ENCODE results near the gene PSME4. TPM values are rescaled to one million over a fixed set of nuclear protein-coding genes. Genes with fewer than 3 reads are reported as not detected.
A peak's percentile ranks its signal among the peaks of the same experiment; 100 is the strongest.

The PSME4 gene
- 18.9 and 40.9 TPM in 2 replicates for total RNA-seq (2014; rRNA removed; shearing (Covaris generic))

GRCh38 chr2:53970724-53971602, at the start of gene PSME4:
TSS of gene PSME4 (minus strand) at chr2:53970993. CDS start at chr2:53970784, 209 bp downstream.
- peak; percentile 85 for DNase-seq (ENCODE audit: low read depth)

GRCh38 chr2:54015798-54016699, 45.3 kb upstream of the PSME4 start:
- no peak for DNase-seq (ENCODE audit: low read depth)

DNA sequence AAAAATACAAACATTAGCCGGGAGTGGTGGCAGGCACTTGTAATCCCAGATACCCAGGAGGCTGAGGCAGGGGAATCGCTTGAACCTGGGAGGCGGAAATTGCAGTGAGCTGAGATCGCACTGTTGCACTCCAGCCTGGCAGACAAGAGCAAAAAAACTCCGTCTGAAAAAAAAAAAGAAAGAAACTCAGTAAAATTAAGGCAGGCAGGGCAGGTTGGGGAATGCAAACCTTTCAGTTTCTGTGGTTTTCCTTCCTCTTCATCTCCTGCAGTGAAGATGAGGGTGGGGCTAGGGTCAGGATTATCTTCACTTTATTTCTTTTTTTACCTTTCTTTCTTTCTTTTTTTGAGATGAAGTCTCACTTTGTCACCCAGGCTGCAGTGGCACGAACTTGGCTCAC, 43.2 kb upstream of the PSME4 start:
- DNase-seq (ENCODE audit: low read depth): no peak

DNA sequence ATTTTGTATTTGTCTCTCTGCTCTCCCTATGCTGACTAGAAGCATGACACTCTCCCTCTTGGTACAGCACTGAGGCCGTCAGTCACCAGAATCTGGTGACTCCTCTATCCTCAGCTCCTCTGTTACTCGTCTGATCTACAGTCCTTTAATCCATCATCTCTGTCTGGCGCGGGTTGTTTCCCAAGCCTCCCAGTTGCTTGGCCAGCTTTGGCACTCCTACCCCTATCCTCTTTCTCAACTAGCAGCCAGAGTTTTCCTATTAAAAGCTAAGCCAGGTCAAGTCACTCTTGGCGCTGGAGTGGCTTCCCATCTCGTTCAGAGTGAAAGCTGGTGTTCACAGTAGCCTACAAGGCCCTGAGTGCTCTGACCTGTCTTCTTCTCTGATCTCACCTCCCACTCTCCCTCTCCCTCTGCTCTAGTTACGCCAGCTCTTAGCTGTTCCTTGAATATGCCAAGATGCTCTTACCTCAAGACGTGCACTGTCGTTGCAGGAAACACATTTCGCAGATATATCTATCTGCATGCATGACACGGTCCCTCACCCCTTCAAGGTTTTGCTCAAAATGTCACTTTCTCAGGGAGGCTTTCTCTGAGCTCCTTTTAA, 41.8 kb upstream of the PSME4 start:
- DNase-seq (ENCODE audit: low read depth): no peak

DNA sequence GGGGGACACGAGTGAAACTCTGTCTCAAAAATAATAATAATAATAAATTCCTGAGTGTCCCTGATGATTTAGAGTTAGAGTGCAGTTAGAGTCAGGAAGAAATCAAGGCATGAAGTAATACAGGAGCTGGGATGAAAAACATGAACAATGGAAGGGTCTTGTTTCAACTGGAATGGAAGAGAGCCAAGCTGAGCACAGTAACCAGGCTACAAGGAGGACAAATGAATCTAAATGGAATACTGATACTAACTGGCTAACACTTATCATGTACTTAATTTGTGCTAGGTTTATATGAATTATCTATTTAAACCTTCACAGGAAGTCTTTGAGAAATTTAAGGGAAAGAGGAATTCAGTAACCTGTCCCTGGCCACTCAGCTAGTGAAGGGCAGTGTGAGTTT, 38.8 kb upstream of the PSME4 start:
- DNase-seq (ENCODE audit: low read depth): no peak

DNA sequence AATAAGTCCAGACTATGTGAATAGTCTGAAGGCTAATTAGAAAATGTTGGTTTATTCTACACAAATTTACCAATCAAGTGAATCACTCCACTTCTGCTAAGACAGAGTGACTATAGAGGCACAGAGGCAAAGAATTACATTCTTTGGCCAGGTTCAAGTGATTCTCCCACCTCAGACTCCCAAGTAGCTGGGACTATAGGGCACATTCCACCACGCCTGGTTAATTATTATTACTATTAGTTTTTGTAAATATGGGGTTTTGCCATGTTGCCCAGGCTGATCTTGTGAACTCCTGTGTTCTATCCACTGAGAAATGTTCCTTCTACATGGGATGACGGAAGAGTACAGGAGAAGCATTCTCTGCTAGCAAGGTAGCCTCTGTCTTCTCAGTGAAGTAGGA, 37.6 kb upstream of the PSME4 start:
- DNase-seq (ENCODE audit: low read depth): no peak

GRCh38 chr2:54000524-54000923, 29.7 kb upstream of the PSME4 start:
- no peak for DNase-seq (ENCODE audit: low read depth)

DNA sequence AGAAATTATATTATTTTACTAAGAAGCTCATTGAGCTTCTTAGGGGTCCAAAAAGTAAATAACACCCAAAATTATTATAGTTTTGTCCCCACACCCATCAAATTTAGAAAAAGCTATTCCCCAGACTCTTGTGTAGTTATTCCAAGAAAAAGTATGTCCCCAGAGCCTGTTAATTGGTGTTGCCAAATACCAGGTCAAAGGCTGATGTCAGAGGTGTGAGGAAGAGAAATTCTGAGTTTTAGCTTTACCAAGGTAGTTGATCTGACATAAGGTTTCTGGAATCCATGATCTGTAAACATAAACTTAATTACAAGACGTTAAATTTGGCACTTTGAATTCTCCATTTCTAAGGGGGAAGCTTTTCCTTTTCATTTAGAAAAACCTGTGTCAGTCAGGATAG, 29.3 kb upstream of the PSME4 start:
- no peak for DNase-seq (ENCODE audit: low read depth)

GRCh38 chr2:53998834-53999233, 28.0 kb upstream of the PSME4 start:
- no peak for DNase-seq (ENCODE audit: low read depth)

DNA sequence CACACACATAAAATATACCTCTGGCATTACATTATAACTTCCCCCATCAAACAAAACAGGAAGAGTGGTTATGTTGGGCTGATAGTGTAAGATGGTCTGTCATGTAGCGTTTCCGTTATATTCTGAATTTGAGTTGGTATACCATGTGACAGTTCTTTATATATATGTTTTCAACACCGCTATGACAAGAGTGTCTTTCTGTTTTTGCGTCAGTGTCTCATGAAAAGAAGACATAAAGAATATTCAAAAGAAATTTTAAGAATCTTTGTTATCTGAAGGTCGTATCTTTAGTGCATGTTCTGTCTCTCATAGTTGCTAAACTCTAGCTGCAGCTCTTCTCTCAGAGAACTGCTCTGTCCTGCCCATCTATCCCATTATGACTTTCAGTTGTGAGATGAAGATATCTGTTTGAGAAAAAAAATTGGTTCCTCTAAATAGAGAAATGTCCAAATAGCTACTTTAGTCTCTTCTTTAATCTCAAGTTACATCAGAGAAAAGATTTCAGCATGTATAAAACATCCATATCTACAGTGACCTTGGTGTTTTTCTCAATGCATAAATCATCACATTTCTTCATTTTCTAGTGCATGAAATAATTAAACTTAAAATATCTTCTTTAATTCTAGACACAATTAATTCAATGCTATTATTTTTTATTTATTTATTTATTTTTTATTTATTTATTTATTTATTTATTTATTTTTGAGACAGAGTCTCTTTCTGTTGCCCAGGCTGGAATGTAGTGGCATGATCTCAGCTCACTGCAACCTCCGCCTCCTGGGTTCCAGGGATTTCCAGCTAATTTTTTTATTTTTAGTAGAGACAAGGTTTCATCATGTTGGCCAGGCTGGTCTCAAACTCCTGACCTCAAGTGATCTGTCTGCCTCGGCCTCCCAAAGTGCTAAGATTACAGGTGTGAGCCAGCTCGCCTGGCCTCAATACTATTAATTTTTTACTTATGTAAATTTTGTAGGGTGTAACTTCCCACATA, 24.3 kb upstream of the PSME4 start:
- DNase-seq (ENCODE audit: low read depth): no peak

DNA sequence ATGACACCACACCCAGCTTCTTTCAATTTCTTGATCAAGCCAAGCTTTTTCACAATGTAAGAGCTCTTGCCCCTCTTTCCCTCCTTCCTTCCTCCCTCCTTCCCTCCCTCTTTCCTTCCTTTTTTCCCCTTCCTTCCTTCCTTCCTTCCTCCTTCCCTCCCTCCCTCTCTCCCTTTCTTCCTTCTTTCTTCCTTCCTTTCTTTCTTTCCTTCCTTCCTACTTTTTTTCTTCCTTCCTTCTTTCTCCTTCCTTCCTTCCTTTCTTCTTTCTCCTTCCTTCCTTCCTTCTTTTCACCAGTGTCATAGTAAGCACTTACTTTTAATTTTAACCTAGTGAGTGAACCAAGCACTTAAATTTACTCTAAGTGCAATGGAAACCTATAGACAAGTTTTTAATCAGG, 21.2 kb upstream of the PSME4 start:
- DNase-seq (ENCODE audit: low read depth): no peak

DNA sequence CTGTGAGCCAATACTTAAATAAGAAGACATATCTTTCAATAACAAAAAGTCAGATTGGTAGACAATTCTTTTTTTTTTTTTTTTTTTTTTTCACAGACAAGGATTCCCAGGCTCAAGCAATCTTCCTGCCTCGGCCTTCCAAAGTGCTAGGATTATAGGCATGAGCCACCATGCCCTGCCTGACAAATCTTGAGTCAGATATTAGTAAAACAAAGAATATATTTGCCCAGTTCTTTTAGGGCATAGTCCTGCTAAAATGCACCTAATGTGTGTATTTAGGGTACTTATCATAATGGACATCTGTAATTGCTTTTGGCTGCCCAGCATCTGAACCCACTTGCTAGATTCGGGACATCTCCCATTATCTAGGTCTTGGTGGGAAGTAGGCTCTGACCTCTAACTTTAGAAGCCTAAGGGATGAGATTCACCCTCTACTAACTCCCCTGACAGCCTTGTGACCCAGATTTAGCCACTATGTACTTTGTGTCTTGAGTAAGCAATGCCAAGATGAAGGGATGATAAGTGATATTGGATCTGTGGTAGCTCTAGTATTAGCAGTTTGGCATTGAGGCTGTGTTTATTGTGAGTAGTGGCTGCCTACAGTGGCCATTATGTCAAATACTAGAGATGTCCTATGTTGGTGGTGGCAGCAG, 18.5 kb upstream of the PSME4 start:
- no peak for DNase-seq (ENCODE audit: low read depth)

DNA sequence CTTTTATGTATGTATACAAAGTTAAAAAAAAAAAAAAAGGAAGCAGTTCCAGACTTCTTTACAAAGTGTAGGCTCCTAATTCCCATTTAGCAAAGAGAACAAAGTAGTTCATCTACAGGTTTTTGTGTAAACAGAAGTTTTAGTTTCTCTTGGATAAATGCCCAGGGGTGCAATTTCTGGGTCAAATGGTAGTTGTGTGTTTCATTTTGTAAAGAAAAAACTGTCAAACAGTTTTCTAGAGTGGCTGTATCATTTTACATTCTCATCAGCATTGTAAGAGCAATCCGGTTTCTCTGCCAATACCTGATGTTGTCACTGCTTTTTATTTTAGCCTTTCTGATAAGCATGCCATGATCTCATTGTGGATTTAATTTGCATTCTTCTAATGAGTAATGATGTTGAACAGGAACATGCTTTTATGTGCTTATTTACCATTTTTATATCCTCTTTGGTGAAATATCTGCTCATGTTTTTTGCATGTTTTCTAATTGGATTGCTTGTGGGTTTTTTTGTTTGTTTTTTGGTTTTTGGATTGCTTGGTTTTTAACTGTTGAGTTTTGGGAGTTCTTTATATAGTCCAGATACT, 16.6 kb upstream of the PSME4 start:
- DNase-seq (ENCODE audit: low read depth): peak; percentile 76

- no peak for DNase-seq (ENCODE audit: low read depth)
These were observed 14.9 kb upstream of the PSME4 start for GRCh38 chr2:53985646-53986045.

GRCh38 chr2:53969968-53970723, 647 bp downstream of the PSME4 start:
- peak; percentile 53 for DNase-seq (ENCODE audit: low read depth)

DNA sequence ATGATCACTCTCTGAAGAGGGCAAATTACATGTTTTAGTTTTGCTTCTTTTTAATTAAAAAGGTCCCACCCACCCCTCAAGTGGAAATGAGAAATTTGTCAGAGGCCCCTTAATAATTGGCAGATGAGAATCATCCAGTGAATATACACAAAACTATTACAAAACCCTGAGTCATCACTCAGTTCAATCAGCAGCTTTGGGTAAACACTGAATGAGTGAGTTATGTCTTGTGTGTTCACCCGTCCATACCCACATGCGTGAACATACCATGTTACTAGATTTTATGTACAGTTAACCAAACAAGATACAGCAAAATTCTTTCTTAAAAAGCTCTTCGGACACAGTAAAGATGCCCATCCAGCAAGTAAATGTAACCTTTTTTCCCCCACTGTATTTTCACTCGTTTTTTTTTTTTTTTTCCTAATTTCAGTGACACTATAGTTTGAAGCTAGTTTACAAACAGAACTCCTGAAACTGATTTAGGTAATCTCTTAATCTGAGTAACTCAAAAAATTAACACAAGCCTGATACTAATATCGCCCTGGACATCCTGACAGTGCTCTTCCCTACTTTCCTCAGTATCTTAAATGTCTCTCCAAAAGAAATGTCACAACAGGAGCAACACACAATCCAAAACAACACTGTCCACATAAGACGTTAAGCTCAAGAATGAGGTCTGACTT, 1.4 kb downstream of the PSME4 start:
- DNase-seq (ENCODE audit: low read depth): peak; percentile 84

DNA sequence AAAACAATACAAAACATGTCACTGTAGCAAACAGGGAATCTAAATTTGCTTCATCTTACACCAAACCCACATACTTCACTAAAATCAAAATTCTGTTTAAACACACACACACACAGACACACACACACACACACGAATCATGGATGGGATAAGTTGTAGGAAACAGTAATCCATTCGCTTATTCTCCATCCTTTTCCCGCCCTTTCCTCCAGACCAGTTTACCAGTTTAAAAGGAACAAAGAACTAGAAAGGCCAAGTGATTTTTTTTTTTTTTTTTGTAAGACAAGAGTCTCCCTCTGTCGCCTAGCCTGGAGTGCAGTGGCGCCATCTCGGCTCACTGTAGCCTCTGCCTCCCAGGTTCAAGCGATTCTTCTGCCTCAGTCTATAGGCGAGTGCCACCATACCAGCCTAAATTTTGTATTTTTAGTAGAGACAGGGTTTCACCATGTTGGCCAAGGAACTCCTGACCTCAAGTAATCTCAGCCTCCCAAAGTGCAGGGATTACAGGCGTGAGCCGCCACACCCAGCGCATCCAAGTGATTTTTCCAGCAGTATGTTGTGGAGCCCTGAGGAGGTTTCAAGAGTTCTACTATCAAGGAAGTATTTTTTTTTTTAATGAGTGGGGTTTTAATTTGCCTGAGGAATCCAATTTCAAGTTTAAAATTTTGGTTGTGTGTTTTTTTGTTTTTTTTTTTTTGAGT, 5.7 kb downstream of the PSME4 start:
- DNase-seq (ENCODE audit: low read depth): no peak

All from M059J (cell line).